A673 (cell line): ENCODE results near the gene LCT. TPM values are rescaled to one million over a fixed set of nuclear protein-coding genes. Genes with fewer than 3 reads are reported as not detected.
"Not testable (repeated sequence)": the region's sequence is repeated elsewhere in the genome, so short reads cannot be mapped to it uniquely, and the experiment has no call there.

ENCODE experiments used
- BruUV-seq: library from RNA; stranded (reverse); fragments of 400-500 nt; replicated peaks from 2 replicates; lab custom pipeline; 2021; lab: Mats Ljungman, UMichigan
- CTCF ChIA-PET: fragments of 300-600 bp; sonication (Branson Sonifier 250); formaldehyde crosslinking; loops from one replicate; lab custom pipeline; 2022; ENCODE audit warnings: antibody characterized with exemption; lab: Charles Lee
- POLR2A ChIA-PET: fragments of 300-600 bp; sonication (Branson Sonifier 250); formaldehyde crosslinking; loops from one replicate; lab custom pipeline; 2022; ENCODE audit warnings: antibody characterized with exemption; ENCODE audit not compliant: low non-redundant PET; lab: Charles Lee
- DNase-seq: peaks from one replicate; pipeline ENCODE4 v3.0.0-alpha.2; 2015; ENCODE audit warnings: low spot score
- H3K27ac ChIP-seq: fragments of 200-600 bp; sonication (generic); 2 replicates; pipeline ENCODE4 v1.5.1; 2016; ENCODE audit warnings: mixed run types, low read depth, mild to moderate bottlenecking, mixed read lengths, antibody characterized with exemption, low read length; ENCODE audit not compliant: poor library complexity, severe bottlenecking
- H3K27me3 ChIP-seq: fragments of 200-600 bp; sonication (generic); replicated peaks from 2 replicates; pipeline ENCODE4 v1.6.1; 2017; ENCODE audit warnings: mixed run types, low read depth, mild to moderate bottlenecking, mixed read lengths, antibody characterized with exemption, low read length; ENCODE audit not compliant: insufficient read depth, poor library complexity
- H3K36me3 ChIP-seq: fragments of 200-600 bp; sonication (generic); 2 replicates; pipeline ENCODE4 v1.6.1; 2016; ENCODE audit warnings: mixed run types, mild to moderate bottlenecking, mixed read lengths, antibody characterized with exemption, low read length; ENCODE audit not compliant: insufficient read depth, poor library complexity, severe bottlenecking
- H3K4me1 ChIP-seq: fragments of 200-600 bp; sonication (generic); 2 replicates; pipeline ENCODE4 v1.6.1; 2017; ENCODE audit warnings: mixed run types, mild to moderate bottlenecking, mixed read lengths, antibody characterized with exemption, low read length; ENCODE audit not compliant: insufficient read depth, poor library complexity, severe bottlenecking
- H3K4me3 ChIP-seq: fragments of 200-600 bp; sonication (generic); 2 replicates; pipeline ENCODE4 v1.5.1; 2016; ENCODE audit warnings: low read depth, mixed run types, mild to moderate bottlenecking, mixed read lengths, low read length; ENCODE audit not compliant: poor library complexity, severe bottlenecking
- H3K9me3 ChIP-seq: fragments of 200-600 bp; sonication (generic); 2 replicates; pipeline ENCODE4 v1.6.1; 2016; ENCODE audit warnings: mixed run types, low read depth, mild to moderate bottlenecking, mixed read lengths, antibody characterized with exemption, low read length; ENCODE audit not compliant: poor library complexity, severe bottlenecking
- EZH2 ChIP-seq: fragments of 200-600 bp; sonication (generic); IDR thresholded peaks from 2 replicates; pipeline ENCODE4 v1.6.1; 2017; ENCODE audit warnings: borderline replicate concordance, low read depth, mild to moderate bottlenecking, mixed read lengths, antibody characterized with exemption, low read length; ENCODE audit not compliant: poor library complexity, severe bottlenecking
- intact Hi-C: fragments of 100-400 bp; cut with micrococcal nuclease; formaldehyde crosslinking; loops from one replicate; pipeline ENCODE4 v1.10.0; 2022; ENCODE audit not compliant: unreplicated experiment
- total RNA-seq: library from RNA; stranded (reverse); gene quantifications from 2 replicates; pipeline ENCODE4 v1.2.3, GENCODE V29; 2021
- TF ChIP-seq, protein P1 (sequence below): fragments of 300-800, 200-600 bp; sonication (generic); conservative IDR thresholded peaks from 2 replicates; pipeline ENCODE4 v1.5.1; 2017; ENCODE audit warnings: low read depth, mild to moderate bottlenecking, antibody characterized with exemption, low read length, moderate library complexity, mixed read lengths

LCT gene
- total RNA-seq, 1 experiment from 2014 or later: 0.39 TPM

DNA sequence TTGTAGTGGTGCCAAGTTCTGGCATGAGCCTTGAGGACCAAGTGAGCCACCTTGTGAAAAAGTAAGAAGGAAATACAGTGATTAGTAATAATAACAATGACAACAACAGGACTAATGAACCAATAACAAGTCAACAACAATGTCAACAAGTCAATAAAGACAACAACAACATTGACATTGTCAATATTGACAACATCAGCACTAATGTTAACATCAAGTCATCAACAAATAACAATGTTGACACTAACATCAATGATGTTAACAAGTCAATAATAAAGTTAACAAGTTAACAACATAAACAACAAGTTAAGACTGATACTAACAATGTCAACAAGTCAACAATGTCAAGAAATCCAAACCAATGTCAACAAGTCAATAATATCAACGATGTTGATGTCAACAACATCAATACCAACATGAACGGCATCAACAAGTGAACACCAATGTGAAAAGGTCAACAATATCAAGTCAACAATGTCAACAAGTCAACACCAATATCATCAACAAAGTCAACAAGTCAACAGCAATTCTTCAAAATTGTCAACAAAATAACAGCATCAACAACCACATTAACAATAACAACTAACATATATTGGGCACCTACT, 24.0 kb downstream of the LCT start:
- BruUV-seq: no TSS peak
- intact Hi-C loops: no loop called here
- Histone ChIP-seq H3K36me3 (no peaks in the 10 kb centered on the region), H3K27ac (no peak overlapping the region), H3K4me3 (no peak overlapping the region), H3K27me3 (no peaks in the 10 kb centered on the region), H3K4me1 (no peaks in the 10 kb centered on the region), H3K9me3 (no peaks in the 10 kb centered on the region)
- CTCF ChIA-PET: no interaction called here
- TF ChIP-seq, protein P1, sequence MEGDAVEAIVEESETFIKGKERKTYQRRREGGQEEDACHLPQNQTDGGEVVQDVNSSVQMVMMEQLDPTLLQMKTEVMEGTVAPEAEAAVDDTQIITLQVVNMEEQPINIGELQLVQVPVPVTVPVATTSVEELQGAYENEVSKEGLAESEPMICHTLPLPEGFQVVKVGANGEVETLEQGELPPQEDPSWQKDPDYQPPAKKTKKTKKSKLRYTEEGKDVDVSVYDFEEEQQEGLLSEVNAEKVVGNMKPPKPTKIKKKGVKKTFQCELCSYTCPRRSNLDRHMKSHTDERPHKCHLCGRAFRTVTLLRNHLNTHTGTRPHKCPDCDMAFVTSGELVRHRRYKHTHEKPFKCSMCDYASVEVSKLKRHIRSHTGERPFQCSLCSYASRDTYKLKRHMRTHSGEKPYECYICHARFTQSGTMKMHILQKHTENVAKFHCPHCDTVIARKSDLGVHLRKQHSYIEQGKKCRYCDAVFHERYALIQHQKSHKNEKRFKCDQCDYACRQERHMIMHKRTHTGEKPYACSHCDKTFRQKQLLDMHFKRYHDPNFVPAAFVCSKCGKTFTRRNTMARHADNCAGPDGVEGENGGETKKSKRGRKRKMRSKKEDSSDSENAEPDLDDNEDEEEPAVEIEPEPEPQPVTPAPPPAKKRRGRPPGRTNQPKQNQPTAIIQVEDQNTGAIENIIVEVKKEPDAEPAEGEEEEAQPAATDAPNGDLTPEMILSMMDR: no peak
- TF ChIP-seq EZH2: no peak
- no peak for DNase-seq
- POLR2A ChIA-PET: no interaction called here

DNA sequence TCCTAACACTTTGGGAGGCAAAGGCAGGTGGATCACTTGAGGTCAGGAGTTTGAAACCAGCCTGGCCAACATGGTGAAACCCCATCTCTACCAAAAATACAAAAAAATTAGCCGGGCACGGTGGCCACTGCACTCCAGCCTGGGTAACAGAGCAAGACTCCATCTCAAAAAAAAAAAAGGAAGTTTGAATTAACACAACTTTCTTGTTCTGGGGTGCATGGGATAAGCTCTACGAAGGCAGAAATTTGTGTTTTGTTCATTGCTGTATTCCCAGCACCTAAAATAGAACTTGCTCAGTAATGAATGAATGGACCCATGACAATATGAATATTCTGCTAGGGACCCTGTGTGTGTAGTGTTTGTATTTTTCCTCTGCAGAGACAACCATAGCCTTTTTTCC, 29.1 kb downstream of the LCT start:
- H3K4me1 ChIP-seq, H3K36me3 ChIP-seq, POLR2A ChIA-PET, intact Hi-C loops, H3K4me3 ChIP-seq, H3K27ac ChIP-seq, DNase-seq, H3K9me3 ChIP-seq, H3K27me3 ChIP-seq, BruUV-seq: not testable (repeated sequence)
- CTCF ChIA-PET: interaction anchor here (0.9 kb wide), 1 partner anchor 9 kb away, joined by 3 read pairs; no protein-coding TSS in a partner anchor

GRCh38 chr2:135803278-135803677, 33.7 kb downstream of the LCT start:
- H3K27me3 ChIP-seq: no peaks in the 10 kb centered on the region
- H3K4me3 ChIP-seq: no peak overlapping the region
- TF ChIP-seq EZH2: no peak
- TF ChIP-seq, protein P1: no peak
- intact Hi-C loops: no loop called here
- no peak overlapping the region for H3K27ac ChIP-seq
- DNase-seq: no peak
- H3K9me3 ChIP-seq: no peaks in the 10 kb centered on the region
- ChIA-PET CTCF (no interaction called here), POLR2A (no interaction called here)
- H3K36me3 ChIP-seq: no peaks in the 10 kb centered on the region
- no peaks in the 10 kb centered on the region for H3K4me1 ChIP-seq
- BruUV-seq: no TSS peak

GRCh38 chr2:135802350-135802749, 34.6 kb downstream of the LCT start:
- intact Hi-C loops: no loop called here
- POLR2A ChIA-PET: no interaction called here
- Histone ChIP-seq H3K4me1 (no peaks in the 10 kb centered on the region), H3K9me3 (no peaks in the 10 kb centered on the region), H3K4me3 (no peak overlapping the region), H3K36me3 (no peaks in the 10 kb centered on the region), H3K27ac (no peak overlapping the region), H3K27me3 (no peaks in the 10 kb centered on the region)
- CTCF ChIA-PET: no interaction called here
- no peak for TF ChIP-seq EZH2
- TF ChIP-seq, protein P1: no peak
- no TSS peak for BruUV-seq
- DNase-seq: no peak
